IPS-18a (cell line): ENCODE measurements around the gene CHERP.

Experiments used
- H3K27ac ChIP-seq: one replicate; pipeline ENCODE4 v1.5.1; 2013; ENCODE audit warnings: low read length
- H3K27me3 ChIP-seq: one replicate; pipeline ENCODE4 v1.6.1; 2013; ENCODE audit warnings: mild to moderate bottlenecking, low read length; ENCODE audit not compliant: control insufficient read depth, insufficient read depth
- H3K36me3 ChIP-seq: one replicate; pipeline ENCODE4 v1.6.1; 2013; ENCODE audit warnings: low read depth, low read length; ENCODE audit not compliant: control insufficient read depth
- H3K4me1 ChIP-seq: one replicate; pipeline ENCODE4 v1.6.1; 2013; ENCODE audit warnings: low read depth, low read length; ENCODE audit not compliant: control insufficient read depth
- H3K4me3 ChIP-seq: one replicate; pipeline ENCODE4 v1.5.1; 2013; ENCODE audit warnings: low read length
- H3K9ac ChIP-seq: one replicate; pipeline ENCODE4 v1.6.1; 2013; ENCODE audit warnings: mild to moderate bottlenecking, low read length, moderate library complexity
- H3K9me3 ChIP-seq: one replicate; pipeline ENCODE4 v1.6.1; 2013; ENCODE audit warnings: low read depth, low read length; ENCODE audit not compliant: control insufficient read depth

CHERP gene

DNA sequence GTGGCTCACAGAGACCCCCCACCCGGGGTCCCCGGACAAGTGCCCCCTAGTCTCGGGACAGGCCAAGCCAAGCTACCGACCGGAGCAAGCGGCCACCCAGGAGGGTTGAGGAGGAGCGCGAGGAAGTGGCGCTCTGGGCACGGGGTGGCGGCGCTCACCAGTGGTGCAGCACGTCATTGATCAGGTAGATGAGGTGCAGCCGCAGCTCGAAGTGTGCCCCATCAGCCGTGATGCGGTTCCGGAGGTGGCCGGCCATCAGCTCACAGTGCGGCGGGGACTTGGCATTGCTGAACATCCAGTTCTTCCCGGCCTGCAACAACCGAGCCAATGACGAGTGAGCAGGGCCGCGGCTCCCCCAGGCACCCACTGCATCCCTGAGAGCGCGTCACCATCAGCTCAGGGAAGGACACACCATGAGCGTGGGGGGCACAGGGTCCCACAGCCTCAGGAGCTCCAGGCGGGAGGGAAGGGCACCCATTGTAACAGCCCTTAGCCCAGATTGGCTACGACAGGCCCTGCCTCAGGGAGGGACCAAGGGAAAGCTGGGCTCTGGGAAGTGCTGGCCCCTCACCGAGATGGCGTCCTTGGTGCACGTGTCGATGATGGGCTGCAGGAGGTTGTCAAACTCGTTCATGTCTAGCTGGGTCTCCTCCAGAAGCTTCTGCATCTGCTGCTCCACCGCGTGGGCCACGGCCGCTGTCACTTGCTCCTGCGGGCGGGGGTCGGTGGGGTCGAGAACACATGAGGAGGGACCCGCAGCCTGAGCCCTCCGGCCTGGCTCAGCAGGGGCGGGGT lies 9.6 kb downstream of the CHERP start:
- H3K9ac ChIP-seq, result no peak overlapping the region
- no peak overlapping the region for H3K27ac ChIP-seq
- H3K36me3 ChIP-seq, result peaks cover 92% of the 10 kb centered on the region
- no peaks in the 10 kb centered on the region for H3K4me1 ChIP-seq
- H3K27me3 ChIP-seq, result no peaks in the 10 kb centered on the region
- no peaks in the 10 kb centered on the region for H3K9me3 ChIP-seq
- H3K4me3 ChIP-seq, result no peak overlapping the region

GRCh38 chr19:16531380-16531669 lies 10.9 kb downstream of the CHERP start:
- Histone ChIP-seq H3K27ac (no peak overlapping the region), H3K4me3 (no peak overlapping the region), H3K4me1 (no peaks in the 10 kb centered on the region), H3K9me3 (no peaks in the 10 kb centered on the region), H3K27me3 (no peaks in the 10 kb centered on the region), H3K36me3 (peaks cover 97% of the 10 kb centered on the region), H3K9ac (no peak overlapping the region)

DNA sequence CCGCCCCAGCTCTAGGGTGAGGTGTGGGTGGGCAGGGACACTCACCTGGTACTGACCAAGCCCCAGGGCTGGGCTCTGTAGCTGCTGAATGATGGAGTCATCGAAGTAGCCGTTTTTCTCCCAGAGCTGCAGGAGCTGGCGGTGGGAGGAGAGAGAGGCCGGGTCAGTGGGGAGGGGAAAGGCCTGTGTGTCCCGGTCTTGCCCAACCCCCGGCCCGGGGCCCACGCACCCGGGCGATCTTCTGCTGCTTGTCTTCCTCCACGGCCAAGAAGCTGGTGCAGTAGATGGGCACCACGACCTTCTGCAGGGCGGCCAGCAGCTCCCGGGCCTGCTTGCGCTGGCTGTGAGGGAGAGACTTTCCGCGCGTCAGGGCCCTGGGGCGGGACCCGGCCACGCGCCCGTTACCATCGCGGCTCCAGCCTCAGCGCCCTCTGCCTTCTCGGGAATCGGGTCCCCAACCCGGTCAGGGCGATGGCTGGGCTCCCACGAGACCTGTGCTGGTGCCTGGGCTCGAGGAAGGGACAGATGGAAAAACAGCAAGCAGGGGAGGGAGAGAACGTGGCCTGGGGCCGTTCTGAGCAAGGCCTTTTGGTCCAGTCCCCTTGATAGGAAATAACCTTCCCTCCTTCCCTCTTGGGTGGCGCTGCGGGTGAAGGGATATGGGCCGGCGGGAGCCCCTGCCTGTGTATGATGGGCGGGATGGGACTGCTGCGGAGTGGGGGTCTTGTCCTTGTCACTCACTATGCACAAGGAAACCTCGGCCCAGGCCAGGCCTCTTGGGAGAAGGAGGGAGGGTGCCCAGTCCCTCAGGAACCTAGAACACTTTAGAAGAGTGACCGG lies 11.5 kb downstream of the CHERP start:
- H3K9me3 ChIP-seq, result no peaks in the 10 kb centered on the region
- H3K27ac ChIP-seq, result no peak overlapping the region
- H3K36me3 ChIP-seq, result peaks cover 94% of the 10 kb centered on the region
- no peak overlapping the region for H3K4me3 ChIP-seq
- H3K9ac ChIP-seq, result no peak overlapping the region
- no peaks in the 10 kb centered on the region for H3K4me1 ChIP-seq
- no peaks in the 10 kb centered on the region for H3K27me3 ChIP-seq

DNA sequence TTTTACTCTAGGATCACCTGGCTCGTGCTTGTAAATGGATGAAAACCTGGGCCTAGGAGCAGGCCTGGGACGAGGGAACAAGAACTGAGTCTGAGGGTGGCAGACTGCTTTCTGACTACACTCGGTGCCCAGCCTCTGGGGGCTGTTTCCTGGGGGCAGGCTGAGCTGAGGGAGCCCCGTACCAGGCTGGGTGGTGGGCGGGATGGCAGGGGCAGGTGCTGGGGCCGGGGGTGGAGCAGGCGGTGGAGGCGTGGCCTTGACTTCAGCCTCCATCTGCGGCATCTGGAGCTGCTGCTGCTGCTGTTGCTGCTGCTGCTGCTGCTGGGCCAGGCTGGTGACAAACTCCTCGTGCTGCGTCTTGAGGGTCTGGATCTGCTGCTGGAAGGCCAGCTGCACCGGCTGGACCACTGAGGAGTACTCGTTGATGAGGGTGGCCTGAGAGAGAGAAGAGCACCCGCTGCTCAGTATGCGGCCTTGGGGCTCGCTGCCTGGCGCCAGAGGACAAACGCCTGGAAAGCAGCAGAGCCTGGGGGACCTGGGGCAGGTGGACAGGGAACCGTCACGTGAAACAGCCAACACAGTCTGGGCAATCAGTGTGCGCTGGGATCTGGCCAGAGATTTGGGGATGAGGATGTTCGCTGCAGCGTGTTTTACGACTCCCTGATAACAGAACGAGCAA lies 12.6 kb downstream of the CHERP start:
- no peak overlapping the region for H3K9ac ChIP-seq
- H3K36me3 ChIP-seq, result peaks cover 92% of the 10 kb centered on the region
- H3K27ac ChIP-seq, result no peak overlapping the region
- no peaks in the 10 kb centered on the region for H3K27me3 ChIP-seq
- H3K9me3 ChIP-seq, result no peaks in the 10 kb centered on the region
- no peaks in the 10 kb centered on the region for H3K4me1 ChIP-seq
- no peak overlapping the region for H3K4me3 ChIP-seq

DNA sequence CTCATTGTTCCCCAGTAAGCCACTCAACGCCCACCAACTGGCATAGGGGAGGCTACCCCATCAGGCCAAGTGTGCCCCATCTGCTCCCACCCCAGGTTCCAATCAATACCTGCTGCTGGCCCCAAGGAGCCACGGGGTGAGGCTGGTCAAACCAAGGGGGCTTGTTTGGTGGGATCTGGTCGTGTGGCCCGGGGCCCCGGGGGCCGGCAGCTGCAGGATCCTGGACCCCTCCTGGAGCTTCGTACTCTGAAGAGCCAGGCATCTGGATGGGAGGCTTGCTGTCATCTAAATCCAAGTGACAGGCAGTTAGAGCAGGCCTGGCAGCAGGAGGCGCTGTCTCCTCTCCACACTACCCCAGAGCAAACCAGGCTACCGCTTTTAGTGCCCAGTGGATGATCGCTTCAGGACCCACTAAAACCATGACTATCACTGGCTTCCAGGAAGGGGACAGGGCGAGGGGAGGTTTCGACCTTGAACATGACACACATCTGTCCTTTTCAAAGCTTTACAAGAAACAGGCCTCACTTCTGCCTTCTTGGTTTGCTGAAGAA lies 14.2 kb downstream of the CHERP start:
- Histone ChIP-seq H3K27me3 (no peaks in the 10 kb centered on the region), H3K36me3 (peaks cover 87% of the 10 kb centered on the region), H3K9me3 (no peaks in the 10 kb centered on the region), H3K27ac (no peak overlapping the region), H3K4me1 (no peaks in the 10 kb centered on the region), H3K9ac (no peak overlapping the region), H3K4me3 (no peak overlapping the region)

GRCh38 chr19:16527334-16527935 lies 14.8 kb downstream of the CHERP start:
- H3K27ac ChIP-seq, result no peak overlapping the region
- H3K9ac ChIP-seq, result no peak overlapping the region
- H3K27me3 ChIP-seq, result no peaks in the 10 kb centered on the region
- H3K4me1 ChIP-seq, result no peaks in the 10 kb centered on the region
- peaks cover 88% of the 10 kb centered on the region for H3K36me3 ChIP-seq
- no peak overlapping the region for H3K4me3 ChIP-seq
- no peaks in the 10 kb centered on the region for H3K9me3 ChIP-seq

GRCh38 chr19:16525751-16526481 lies 16.3 kb downstream of the CHERP start:
- H3K27me3 ChIP-seq, result no peaks in the 10 kb centered on the region
- H3K9me3 ChIP-seq, result no peaks in the 10 kb centered on the region
- H3K4me1 ChIP-seq, result no peaks in the 10 kb centered on the region
- peaks cover 83% of the 10 kb centered on the region for H3K36me3 ChIP-seq
- H3K4me3 ChIP-seq, result no peak overlapping the region
- no peak overlapping the region for H3K9ac ChIP-seq
- no peak overlapping the region for H3K27ac ChIP-seq

- H3K9ac ChIP-seq, result no peak overlapping the region
- peaks cover 83% of the 10 kb centered on the region for H3K36me3 ChIP-seq
- H3K4me3 ChIP-seq, result no peak overlapping the region
- no peak overlapping the region for H3K27ac ChIP-seq
- no peaks in the 10 kb centered on the region for H3K9me3 ChIP-seq
- no peaks in the 10 kb centered on the region for H3K27me3 ChIP-seq
- no peaks in the 10 kb centered on the region for H3K4me1 ChIP-seq
Observed at GRCh38 chr19:16524991-16525734, 17.1 kb downstream of the CHERP start.

- H3K36me3 ChIP-seq, result peaks cover 83% of the 10 kb centered on the region
Observed at GRCh38 chr19:16522559-16523377, 19.5 kb downstream of the CHERP start.

More at GRCh38 chr19:16522559-16523377, 19.5 kb downstream of the CHERP start:
- Histone ChIP-seq H3K4me1 (no peaks in the 10 kb centered on the region), H3K9me3 (no peaks in the 10 kb centered on the region), H3K4me3 (no peak overlapping the region), H3K27ac (no peak overlapping the region), H3K9ac (no peak overlapping the region), H3K27me3 (no peaks in the 10 kb centered on the region)
